ENCODE measurements around the gene MAFG. TPM values are rescaled to one million over a fixed set of nuclear protein-coding genes. Genes with fewer than 3 reads are reported as not detected.

MAFG gene
- total and polyA plus RNA-seq, 2 of the 13 experiments (the other 11 are each of a cell fraction or from before 2014, with no cell fraction given), result 14.5 to 20.0 TPM

DNA sequence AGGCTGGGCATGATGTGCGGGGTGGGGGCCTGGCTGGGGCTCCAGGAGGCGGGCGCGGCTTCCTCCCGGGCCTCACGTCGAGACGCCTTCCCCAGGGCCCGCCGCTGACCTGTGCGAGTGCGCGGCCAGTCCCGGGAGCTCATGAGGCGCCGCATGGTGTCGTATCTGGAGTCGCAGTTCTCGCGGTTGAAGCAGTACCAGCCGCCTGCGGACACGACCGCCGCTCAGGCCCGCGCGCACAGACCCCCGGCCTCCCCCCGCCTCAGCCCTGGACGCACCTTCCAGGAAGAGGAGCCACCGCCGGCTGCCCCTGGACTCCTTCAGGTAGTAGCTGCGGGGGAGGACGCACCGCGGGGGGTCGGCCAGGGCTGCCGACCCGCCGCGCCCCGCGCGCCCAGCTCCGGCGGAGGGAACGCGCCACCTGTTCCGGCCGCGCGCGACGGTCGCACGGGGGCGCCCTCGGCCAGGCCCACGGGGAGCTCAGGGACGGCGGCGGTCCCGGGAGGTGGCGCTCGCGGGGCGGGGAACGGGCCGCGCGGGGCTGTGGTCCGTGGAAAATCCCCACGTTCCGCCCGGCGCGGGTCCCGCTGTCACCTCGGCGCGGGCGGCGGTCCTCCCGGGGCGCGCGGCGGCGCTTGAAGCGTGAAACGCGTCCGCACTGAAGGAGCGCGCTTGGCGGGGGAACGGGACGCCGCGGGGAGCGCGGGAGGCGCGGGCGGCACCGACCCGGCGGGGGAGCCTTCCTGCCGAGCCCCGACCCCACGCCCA lies 32.0 kb upstream of the MAFG start (continued):
- TF ChIP-seq, protein P1, sequence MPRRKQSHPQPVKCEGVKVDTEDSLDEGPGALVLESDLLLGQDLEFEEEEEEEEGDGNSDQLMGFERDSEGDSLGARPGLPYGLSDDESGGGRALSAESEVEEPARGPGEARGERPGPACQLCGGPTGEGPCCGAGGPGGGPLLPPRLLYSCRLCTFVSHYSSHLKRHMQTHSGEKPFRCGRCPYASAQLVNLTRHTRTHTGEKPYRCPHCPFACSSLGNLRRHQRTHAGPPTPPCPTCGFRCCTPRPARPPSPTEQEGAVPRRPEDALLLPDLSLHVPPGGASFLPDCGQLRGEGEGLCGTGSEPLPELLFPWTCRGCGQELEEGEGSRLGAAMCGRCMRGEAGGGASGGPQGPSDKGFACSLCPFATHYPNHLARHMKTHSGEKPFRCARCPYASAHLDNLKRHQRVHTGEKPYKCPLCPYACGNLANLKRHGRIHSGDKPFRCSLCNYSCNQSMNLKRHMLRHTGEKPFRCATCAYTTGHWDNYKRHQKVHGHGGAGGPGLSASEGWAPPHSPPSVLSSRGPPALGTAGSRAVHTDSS (CRISPR knock-in tag; conservative IDR thresholded peaks at IDR 0.05), result 0 out of 2 replicates have a peak, but pooled peaks have one; percentile 27
- TF ChIP-seq TOE1 (CRISPR knock-in tag; IDR thresholded peaks at IDR 0.05), result no peak
- TF ChIP-seq ZNF850 (CRISPR knock-in tag; conservative IDR thresholded peaks at IDR 0.05), result no peak
- TF ChIP-seq, protein P2, sequence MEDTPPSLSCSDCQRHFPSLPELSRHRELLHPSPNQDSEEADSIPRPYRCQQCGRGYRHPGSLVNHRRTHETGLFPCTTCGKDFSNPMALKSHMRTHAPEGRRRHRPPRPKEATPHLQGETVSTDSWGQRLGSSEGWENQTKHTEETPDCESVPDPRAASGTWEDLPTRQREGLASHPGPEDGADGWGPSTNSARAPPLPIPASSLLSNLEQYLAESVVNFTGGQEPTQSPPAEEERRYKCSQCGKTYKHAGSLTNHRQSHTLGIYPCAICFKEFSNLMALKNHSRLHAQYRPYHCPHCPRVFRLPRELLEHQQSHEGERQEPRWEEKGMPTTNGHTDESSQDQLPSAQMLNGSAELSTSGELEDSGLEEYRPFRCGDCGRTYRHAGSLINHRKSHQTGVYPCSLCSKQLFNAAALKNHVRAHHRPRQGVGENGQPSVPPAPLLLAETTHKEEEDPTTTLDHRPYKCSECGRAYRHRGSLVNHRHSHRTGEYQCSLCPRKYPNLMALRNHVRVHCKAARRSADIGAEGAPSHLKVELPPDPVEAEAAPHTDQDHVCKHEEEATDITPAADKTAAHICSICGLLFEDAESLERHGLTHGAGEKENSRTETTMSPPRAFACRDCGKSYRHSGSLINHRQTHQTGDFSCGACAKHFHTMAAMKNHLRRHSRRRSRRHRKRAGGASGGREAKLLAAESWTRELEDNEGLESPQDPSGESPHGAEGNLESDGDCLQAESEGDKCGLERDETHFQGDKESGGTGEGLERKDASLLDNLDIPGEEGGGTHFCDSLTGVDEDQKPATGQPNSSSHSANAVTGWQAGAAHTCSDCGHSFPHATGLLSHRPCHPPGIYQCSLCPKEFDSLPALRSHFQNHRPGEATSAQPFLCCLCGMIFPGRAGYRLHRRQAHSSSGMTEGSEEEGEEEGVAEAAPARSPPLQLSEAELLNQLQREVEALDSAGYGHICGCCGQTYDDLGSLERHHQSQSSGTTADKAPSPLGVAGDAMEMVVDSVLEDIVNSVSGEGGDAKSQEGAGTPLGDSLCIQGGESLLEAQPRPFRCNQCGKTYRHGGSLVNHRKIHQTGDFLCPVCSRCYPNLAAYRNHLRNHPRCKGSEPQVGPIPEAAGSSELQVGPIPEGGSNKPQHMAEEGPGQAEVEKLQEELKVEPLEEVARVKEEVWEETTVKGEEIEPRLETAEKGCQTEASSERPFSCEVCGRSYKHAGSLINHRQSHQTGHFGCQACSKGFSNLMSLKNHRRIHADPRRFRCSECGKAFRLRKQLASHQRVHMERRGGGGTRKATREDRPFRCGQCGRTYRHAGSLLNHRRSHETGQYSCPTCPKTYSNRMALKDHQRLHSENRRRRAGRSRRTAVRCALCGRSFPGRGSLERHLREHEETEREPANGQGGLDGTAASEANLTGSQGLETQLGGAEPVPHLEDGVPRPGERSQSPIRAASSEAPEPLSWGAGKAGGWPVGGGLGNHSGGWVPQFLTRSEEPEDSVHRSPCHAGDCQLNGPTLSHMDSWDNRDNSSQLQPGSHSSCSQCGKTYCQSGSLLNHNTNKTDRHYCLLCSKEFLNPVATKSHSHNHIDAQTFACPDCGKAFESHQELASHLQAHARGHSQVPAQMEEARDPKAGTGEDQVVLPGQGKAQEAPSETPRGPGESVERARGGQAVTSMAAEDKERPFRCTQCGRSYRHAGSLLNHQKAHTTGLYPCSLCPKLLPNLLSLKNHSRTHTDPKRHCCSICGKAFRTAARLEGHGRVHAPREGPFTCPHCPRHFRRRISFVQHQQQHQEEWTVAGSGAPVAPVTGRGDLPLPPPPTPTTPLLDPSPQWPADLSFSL (CRISPR knock-in tag; IDR thresholded peaks at IDR 0.05), result no peak
- no peak for TF ChIP-seq GATA4 (IDR thresholded peaks at IDR 0.05; ENCODE audit: borderline replicate concordance, low read depth)
- TF ChIP-seq GATAD2A (CRISPR knock-in tag; IDR thresholded peaks at IDR 0.05), result no peak
- peak; percentile 90 for TF ChIP-seq ARID2 (CRISPR knock-in tag; IDR thresholded peaks at IDR 0.05; ENCODE audit: borderline replicate concordance)
- TF ChIP-seq SYNCRIP (IDR thresholded peaks at IDR 0.05; ENCODE audit: insufficient read depth, low read depth, low read length), result no peak
- peak; percentile 45; the same call in 1 of the 2 replicates for TF ChIP-seq ZSCAN31 (CRISPR knock-in tag; IDR thresholded peaks at IDR 0.05; ENCODE audit: low read depth)
- no peak for TF ChIP-seq SRF (IDR thresholded peaks at IDR 0.05; ENCODE audit: low read depth, low read length)
- no peak for TF ChIP-seq RBM22 (optimal IDR thresholded peaks at IDR 0.05; ENCODE audit: low read length)
- no peak for TF ChIP-seq SATB2 (CRISPR knock-in tag; IDR thresholded peaks at IDR 0.05)
- no peak; the same call in 1 of the 2 replicates for TF ChIP-seq HOXA5 (CRISPR knock-in tag; IDR thresholded peaks at IDR 0.05)
- peak; percentile 10; the same call in 1 of the 2 replicates for TF ChIP-seq DZIP1 (CRISPR knock-in tag; IDR thresholded peaks at IDR 0.05)
- TF ChIP-seq HNRNPLL (IDR thresholded peaks at IDR 0.05; ENCODE audit: low read depth, low read length, poor library complexity, severe bottlenecking), result peak; percentile 11
- TF ChIP-seq ZFP36 (IDR thresholded peaks at IDR 0.05; ENCODE audit: borderline replicate concordance, low read depth, low read length, partially characterized antibody), result no peak
- TF ChIP-seq RBM39 (IDR thresholded peaks at IDR 0.05; ENCODE audit: low read depth, low read length, poor library complexity, severe bottlenecking), result peak; percentile 83
- TF ChIP-seq ZSCAN20 (CRISPR knock-in tag; IDR thresholded peaks at IDR 0.05; ENCODE audit: borderline replicate concordance), result no peak
- TF ChIP-seq MEIS2 (CRISPR knock-in tag; IDR thresholded peaks at IDR 0.05), result peak; percentile 45; the same call in 1 of the 2 replicates

All from HepG2 (cell line).